Left cardiac atrium (tissue), 4 donors: Measurements from ENCODE around the gene TNFAIP8. TPM values are rescaled to one million over a fixed set of nuclear protein-coding genes. Genes with fewer than 3 reads are reported as not detected.
A peak's percentile ranks its signal among the peaks of the same experiment; 100 is the strongest.

ENCODE experiments used
- ATAC-seq, 2 donors: fragments of 200-7000 bp; cut with Tn5 transposase; one replicate each; pipeline ENCODE4 v1.9.1; 2020; ENCODE audit warnings: mild to moderate bottlenecking in 2 of 2, moderate library complexity in 2 of 2
- DNase-seq: peaks from one replicate; pipeline ENCODE4 v3.0.0-alpha.2; 2020
- intact Hi-C, 2 donors: fragments of 100-400 bp; cut with DNase I; formaldehyde crosslinking; loops; one replicate each; pipeline versions ENCODE4 v1.14.1 to v1.15.1; 2022 to 2023
- total RNA-seq, 2 donors: library from RNA; stranded (reverse); fragmentation: NEBNext Ultra II Directional; extraction: Animal tissue kit (Norgen Biotek cat#: 25700); gene quantifications; one replicate each; pipeline ENCODE4 v1.2.1, GENCODE V29; 2021
- donor health status: DM: no; HTN: yes; CAD: no.
- donor health status: DM: no; HTN: yes; CAD: no; lungs with severe emphysema.
- donor health status: DM: yes; HTN: yes; CAD: no.
- donor health status: Dilated cardiomyopathy.

The TNFAIP8 gene
- total RNA-seq, 2 donors from 2014 or later = 4.7 to 8.6 TPM

DNA sequence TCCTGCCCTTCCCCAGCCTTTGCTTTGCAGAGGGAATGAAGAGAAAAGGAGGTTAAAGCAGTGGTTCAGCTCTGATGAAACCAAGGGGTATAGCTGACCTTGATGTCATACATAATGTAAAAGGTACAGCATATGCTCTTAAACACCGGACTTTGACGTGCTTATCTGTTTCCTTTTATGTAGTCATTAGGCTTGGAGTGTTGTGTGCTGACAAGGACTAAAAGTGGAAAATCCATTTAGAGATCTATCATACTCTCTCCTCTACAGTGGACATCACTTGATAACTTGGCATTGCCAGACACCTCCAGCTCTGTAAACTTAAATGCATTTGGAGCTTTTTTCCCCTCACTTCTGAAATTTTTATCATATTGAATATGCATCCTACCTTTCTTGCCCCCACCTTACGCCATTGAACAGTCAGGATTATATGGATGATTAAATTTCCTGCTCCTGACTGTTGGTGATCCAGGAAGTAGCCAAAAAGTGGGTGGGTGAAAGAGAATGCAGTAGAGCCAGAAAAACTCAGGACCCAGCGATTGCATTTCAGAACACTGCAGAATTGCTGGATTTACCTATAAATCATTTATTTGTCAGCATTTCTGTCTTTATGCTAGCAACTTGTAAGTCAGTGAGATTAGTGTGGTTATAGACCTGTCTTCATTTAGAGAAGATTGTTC lies 4.1 kb downstream of the TNFAIP8 start:
- DNase-seq (no peak), ATAC-seq (no peak)
- intact Hi-C loops = no loop called here

DNA sequence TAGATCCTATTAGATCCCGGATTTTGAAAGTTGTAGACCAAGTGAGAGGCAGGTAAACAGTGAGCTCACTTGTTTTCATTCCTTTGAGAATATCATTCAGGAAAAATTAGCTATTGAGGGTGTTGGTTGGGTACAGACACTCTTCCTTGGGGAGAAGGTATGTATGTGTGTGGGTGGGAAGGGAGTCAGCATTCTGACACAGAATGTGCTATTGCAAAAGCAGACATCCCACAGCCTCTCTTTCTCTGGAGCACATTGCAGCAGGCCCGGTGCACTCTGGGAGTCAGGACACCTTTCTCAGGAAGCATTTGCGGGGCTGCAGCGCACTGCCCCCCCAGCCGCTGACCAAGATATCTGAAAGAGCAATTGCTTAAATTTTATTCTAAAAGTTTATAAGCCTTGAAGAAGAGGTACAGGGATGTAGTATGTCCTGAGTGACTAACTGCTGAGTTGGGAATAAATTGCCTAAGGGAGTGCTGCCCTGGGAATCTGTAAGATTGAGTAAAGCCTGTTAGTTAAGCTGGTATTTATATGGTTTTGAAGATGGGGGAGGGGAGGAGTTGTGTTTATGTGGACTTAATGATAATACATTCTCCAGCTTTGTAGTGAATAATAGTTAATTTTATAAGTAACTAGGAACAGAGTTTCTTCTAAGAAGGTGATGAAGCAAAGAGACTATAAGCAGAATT lies 5.2 kb downstream of the TNFAIP8 start:
- ATAC-seq = peak in 1 of 2 donors; percentile 68
- DNase-seq = no peak
- intact Hi-C loops = no loop called here

DNA sequence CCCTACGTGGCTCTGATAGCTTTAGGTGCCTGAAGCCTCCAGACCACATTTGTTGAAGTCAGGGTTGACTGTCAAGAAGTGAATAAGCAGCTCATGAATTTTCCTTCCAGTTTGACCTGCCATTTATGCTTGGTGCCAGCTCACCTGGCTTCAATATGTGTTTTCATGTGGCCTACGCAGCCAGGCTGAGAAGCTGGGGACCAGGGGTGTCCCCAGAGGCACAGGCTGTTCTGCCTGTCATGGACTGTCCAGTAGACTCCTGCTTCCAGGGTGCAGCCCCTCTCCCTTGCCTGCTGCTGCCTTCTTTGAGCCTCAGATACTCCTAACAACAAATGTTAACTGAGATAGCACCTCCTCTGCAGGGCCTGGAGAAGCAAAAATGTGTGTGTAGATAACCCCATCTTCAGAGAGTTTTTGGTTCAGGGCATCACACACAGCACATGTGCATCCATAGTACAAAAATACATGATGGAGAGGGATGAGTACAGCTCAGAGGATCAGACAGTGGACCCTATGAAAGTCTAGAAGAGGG lies 5.8 kb downstream of the TNFAIP8 start:
- DNase-seq (no peak), ATAC-seq (no peak)
- intact Hi-C loops = no loop called here

DNA sequence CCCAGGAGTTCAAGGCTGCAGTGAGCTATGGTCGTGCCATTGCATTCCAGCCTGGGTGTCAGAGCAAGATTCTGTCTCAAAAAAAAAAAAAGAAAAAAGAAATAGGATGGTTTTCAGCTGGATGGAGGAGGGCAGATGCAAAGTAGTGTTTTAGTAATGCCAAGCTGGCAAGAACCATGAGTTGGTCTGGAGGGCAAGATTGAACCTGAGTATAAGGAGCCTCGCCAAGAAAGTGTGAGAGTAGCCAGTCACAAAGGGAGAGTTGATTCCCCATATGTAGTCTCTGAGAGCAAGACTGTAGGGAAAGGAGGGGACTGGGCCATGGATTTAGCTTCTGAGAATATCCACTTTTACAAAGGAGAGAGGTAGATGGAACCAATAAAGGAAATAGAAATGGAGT lies 6.9 kb downstream of the TNFAIP8 start:
- intact Hi-C loops = no loop called here
- no peak for ATAC-seq
- no peak for DNase-seq

DNA sequence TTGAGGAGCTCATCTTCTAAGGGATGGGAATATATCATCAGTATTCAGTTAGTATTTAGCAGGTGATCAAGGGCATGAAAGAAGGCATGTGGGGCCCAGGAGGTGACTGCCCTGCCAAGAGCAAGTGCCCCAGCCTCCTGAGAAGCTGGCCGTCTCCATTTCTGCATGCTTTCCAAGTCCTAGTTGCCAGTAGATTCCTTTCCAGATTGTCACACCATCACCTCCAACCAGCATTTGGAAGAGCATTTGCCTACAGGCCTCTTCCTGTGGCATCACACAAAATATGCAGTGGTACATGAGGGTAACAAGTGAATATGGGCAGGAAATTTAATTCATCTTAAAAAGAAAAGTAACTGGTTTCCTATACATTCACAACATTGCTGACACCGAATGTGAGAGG lies 7.5 kb downstream of the TNFAIP8 start:
- ATAC-seq = no peak
- intact Hi-C loops = no loop called here
- DNase-seq = no peak

DNA sequence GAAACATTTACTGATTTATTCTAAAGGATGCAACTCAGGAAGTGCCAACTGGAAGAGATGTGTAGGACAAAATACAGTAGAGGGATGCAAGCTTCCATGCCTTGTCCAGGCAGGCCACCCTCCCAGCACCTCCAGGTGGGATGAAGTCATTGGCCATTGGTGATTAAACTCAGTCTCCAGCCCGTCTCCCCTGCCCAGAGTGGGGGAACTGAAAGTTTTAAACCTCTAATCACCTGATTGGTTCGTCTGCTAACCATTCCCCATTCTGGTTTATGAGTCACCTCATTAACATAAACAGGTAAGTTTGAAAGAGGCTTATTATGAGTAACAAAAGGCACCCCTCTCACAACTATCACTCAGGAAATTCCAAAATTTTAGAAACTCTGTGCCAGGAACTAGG lies 8.1 kb downstream of the TNFAIP8 start:
- ATAC-seq = no peak
- intact Hi-C loops = no loop called here

DNA sequence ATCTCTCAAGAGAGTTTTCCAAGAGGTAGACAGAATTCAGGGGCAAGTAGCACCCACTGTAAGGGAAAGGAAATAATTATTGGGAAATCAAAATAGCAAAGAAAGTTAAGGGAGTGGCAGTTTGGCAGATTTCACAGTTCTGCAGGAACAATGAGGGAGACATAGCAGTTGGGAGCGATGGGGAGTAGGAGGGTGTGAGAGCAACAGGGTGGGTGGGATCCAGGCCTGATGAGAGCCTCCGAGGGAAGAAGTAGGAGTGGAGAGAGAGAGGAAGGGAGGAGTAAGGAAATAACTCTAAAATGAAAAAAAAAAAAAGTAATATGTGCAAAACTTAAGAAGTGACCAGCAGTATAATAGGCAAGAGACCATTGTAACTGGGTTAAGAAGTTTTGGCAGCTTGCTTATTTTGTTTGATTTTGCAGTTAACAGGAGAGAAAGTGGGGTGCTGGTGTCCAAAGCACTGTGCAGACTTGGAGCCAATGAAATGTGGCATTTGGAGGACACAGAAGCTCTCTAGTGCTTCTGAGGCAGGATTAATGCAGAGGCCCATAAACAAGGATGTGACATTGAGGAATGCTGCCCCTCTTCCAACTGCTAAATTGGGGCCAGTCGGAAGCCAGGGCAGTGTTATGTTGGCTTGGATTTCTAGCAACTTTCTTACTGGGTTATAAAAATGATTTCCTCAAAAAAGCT lies 10.2 kb downstream of the TNFAIP8 start:
- DNase-seq (no peak), ATAC-seq (peak in 1 of 2 donors; percentile 34)
- intact Hi-C loops = no loop called here

More for the DNA sequence above, 8.1 kb downstream of the TNFAIP8 start:
- DNase-seq = no peak

DNA sequence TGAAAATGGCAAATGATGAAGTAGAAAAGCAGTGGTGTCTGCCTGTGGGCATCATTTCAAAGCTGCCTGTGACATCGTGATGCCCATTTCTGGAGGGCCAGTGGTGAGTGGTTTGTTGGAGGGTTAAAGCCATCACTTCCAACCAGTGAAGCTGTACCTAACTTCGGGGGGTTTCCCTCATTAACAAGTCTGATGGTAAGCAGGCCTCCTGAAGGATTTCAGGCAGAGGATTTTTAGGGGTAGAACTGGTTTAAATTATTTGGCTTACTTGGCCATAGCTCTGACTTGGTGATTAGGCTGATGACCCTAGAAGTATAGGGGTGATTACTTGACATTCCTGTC lies 10.7 kb downstream of the TNFAIP8 start:
- ATAC-seq = no peak
- DNase-seq = no peak
- intact Hi-C loops = no loop called here

DNA sequence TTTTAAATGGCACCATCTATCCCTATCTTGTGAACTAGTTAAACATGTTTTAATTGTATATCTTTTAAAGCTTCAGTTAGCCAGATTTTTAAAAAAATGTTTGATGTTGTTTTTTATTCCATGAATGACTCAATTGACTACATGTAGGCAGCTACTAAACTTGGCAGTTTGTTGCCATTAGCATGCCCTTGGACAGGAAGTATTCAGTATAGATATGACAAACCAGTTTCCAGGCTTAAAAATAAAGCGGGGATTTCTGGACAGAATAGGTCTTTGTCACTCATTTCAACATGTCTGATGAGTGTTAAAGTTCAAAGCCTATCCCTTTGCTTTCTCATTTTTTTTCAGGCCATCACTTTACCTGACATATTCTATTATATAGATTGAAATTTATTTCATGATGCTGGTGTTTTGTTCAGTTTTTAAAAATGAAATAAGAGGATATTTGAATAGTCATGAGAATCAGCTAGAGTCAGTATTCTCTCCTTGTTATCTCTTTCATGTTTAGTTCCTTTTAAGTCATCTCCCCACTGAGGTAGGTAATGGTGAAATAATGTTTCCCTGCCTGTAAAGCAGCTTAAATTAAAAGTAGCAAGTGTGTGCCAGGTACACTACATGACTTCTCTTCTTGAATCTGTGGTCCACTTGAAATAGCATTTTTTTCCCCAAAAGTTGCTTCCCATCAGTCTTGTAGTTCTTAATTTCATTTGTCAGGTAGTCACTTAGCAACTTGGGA lies 11.9 kb downstream of the TNFAIP8 start:
- no peak for DNase-seq
- peak in 1 of 2 donors; percentile 64 for ATAC-seq
- intact Hi-C loops = no loop called here

DNA sequence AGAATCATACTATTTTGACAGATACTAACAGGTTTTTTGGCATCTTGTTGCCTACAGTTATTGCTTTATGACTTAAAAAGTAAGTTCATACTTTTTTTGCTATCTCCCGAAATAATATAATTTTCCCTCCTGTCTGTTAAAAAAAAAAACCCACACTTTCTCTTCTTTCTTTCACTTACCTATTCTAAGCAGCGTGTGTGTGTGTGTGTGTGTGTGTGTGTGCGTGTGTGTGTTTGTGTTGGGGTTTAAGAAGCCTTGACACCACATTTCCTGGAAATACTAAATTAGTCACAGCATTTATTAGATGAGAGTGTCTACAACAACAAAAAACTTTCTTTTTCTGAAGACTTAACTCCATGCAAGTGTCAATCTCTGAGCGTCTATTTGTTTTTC lies 12.4 kb downstream of the TNFAIP8 start:
- DNase-seq (no peak), ATAC-seq (no peak)
- intact Hi-C loops = no loop called here

DNA sequence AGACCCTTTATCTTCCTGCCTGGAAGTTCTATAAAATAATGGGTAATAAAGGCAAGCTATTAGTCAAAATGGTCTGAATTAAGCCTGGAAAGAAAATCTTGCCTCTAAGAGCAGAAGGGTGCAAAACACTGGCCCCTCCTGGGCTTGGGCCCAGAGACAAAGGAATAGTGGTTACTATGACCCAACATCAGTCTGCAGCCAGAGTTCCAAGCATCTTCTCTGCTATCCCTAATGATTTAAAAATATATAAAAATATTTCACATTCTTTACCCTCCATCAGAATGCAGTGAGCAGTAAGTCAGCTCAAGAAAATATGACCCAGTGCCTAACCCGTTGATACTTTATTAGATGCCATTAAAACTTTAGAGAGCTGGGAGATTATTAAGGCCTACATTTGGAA lies 14.7 kb downstream of the TNFAIP8 start:
- ATAC-seq (no peak), DNase-seq (no peak)
- intact Hi-C loops = no loop called here

DNA sequence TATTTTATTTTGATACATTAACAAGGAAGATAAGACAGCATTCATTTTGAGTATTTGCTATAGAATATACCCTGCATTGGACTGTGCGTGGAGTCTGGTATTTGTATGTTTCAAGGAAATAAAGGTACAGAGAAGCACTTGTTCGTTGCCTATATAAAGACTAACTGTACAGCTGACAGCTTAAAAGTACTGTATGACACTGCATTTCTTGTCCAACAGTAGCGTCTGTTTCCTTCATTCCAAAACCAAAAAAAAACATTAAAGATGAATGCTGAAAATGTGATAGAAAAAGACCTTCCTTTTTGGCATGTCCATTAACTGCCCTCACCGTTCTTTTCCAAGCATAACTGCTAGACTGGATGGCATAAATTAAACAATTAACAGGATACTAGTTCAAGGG lies 15.3 kb downstream of the TNFAIP8 start:
- ATAC-seq = no peak
- no peak for DNase-seq
- intact Hi-C loops = no loop called here

DNA sequence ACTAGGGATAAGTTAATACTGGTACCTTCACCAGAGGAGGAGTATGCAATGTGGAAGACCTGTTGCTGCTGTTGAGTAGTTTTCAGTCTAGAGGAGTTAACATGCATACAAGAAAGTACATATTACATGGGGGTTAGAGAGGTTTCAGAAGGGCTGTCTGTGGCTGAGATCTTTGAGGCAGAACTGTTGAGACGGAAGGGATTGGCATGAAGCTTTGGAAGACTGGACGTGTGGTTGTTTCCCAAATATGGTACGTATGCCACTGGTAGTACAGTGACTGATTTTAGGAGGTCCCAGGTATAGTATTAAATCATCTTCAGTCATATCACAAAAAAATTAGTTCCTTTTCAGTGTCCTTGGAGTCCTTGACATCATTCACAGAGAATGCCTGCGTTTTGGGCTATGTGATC lies 17.6 kb downstream of the TNFAIP8 start:
- ATAC-seq = no peak
- DNase-seq = no peak
- intact Hi-C loops = no loop called here

DNA sequence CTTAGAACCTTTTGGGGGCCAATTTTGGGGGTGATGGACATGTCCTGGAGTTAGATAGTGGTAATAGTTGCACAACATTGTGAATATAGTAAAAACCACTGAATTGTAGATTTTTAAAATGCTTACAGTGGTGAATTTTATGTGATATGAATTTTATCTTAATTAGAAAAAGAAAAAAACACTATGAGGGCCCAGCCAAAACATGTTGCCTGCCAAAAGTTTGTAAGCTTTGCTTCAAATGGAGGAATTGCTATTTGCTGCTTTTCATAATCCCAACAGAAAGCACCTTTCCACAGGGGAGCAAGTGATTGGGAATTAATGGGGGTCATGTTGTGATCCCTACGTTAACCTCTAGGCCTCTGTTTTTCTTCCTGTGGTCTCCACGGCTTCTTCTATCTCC lies 19.1 kb downstream of the TNFAIP8 start:
- no peak for DNase-seq
- intact Hi-C loops = no loop called here
- no peak for ATAC-seq

DNA sequence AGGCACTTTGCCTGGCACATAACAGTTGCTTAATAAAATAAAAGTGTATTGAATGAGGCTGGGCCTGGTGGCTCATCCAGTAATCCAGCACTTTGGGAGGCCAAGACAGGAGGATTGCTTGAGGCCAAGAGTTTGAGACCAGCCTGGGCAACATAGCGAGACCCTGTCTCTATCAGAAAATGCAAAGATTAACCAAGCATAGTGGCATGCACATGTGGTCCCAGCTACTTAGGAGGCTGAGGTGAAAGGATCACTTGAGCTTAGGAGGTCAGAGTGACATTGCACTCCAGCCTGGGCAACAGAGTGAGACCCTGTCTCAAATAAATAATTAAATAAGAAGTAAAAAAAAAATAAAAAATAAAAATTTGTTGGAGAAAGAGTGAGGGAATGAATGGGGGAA lies 21.2 kb downstream of the TNFAIP8 start:
- no peak for ATAC-seq
- intact Hi-C loops = no loop called here
- DNase-seq = no peak

DNA sequence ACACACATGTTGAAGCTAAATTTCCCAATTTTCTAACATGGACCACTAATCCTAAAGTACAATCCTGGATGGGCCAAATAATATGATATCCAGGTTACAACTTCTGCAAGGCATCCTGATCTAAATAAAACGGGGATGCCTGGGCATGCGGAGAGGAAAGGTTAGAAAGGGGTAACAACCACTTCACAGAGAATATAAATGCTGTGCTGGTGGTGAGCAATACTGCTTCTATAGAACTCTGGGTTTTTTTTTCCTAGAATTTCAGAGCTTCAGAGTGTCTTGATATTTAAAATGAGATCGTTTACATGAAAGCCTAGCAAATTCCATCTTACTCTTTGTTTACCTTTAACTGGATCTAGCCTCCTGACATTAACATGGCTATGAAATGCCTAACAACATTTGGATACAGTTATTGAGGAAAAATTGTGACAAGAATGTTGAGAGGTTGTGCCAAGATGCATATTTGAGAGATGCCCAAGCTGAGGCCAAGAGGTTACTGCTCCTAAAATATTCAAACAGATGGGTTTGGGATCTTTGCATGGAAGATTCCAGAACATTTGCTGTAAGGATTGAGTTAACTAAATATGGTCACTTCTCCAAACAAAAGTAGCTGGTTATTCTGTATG lies 22.4 kb downstream of the TNFAIP8 start:
- ATAC-seq (no peak), DNase-seq (no peak)
- intact Hi-C loops = no loop called here

DNA sequence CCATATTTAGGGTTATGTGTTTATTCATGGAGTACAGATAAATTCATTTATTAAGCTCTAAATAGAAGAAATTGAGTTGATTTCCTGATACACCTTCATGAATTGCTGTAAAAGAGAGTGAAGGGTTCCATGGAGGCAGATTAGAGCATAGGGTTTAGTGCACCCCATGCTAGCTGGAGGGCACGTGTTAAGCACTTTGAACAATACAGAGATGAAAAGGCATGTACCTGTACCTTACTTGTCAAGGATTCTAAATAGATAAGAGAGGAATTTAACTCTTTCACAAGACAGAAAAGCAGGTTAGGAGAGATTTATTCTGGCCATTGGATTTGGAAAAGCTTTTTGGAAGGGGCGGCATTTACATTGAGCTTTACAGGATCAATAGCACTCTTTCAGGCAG lies 23.3 kb downstream of the TNFAIP8 start:
- ATAC-seq = no peak
- no peak for DNase-seq
- intact Hi-C loops = no loop called here

DNA sequence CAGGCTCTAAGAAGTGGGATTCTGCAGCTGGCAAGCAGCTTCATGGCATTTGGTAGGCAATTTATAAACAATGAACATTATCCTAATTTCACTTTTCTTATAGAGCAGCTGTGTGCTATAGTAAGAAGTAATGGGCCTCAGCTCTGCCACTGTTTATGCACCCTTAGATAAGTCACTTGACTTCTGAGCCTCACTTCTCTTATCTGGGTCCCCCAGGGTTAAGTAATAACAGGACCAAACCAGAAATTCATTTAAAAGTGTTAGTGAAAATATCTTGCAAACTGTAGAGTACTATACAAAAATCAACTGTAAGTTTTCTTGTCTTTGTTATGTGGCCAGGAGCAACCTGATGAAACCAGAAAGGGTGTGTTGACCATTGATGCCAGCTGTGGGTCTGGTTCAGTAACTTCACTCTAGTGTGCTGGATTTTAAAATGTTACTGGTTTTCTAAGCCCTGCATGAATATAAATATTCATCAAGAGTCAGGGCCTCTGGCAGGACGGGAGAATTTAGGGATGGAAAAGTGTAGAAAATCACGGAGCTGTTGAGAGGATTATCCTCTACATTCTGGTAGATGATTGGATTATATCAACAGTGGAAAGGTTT lies 24.2 kb downstream of the TNFAIP8 start:
- ATAC-seq (no peak), DNase-seq (no peak)
- intact Hi-C loops = no loop called here

DNA sequence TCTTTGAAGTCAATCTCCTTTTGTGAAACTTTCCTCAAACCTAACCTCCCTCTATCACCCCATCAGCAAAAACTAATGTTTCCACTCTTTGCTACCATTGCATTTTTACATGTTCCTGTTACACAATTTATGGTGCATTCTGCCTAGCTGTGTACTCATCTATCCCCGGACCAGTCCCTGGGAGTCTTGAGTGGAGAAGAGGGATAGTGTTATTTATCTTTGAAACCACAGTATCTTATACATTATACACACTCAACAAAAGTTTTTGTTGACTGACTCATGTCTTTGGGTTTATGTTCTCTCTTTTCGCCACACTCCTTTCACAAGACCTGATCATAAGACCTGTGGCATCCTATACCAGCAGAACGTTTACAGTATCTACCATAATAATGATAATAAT lies 26.4 kb downstream of the TNFAIP8 start:
- DNase-seq (no peak), ATAC-seq (no peak)
- intact Hi-C loops = no loop called here
